Chondrocyte (in vitro differentiated cells): Measurements from ENCODE around the gene PYDC1. TPM values are rescaled to one million over a fixed set of nuclear protein-coding genes. Genes with fewer than 3 reads are reported as not detected.

Experiments used
- DNase-seq: peaks from one replicate; pipeline ENCODE4 v3.0.0; 2021; ENCODE audit warnings: mixed read lengths, low spot score
- H3K27ac Mint-ChIP-seq: one replicate; pipeline ENCODE4 v1.8.0; 2021; ENCODE audit warnings: mild to moderate bottlenecking, moderate library complexity, mixed read lengths; ENCODE audit not compliant: unreplicated experiment
- H3K27me3 Mint-ChIP-seq: 2 replicates; pipeline ENCODE4 v1.8.0; 2021; ENCODE audit warnings: low read depth, mixed read lengths
- H3K36me3 Mint-ChIP-seq: 2 replicates; pipeline ENCODE4 v1.8.0; 2021; ENCODE audit warnings: low read depth, mixed read lengths
- H3K4me1 Mint-ChIP-seq: 2 replicates; pipeline ENCODE4 v1.8.0; 2021; ENCODE audit warnings: low read depth, mild to moderate bottlenecking, mixed read lengths
- H3K4me3 Mint-ChIP-seq: one replicate; pipeline ENCODE4 v1.8.0; 2021; ENCODE audit warnings: mild to moderate bottlenecking, moderate library complexity, mixed read lengths; ENCODE audit not compliant: unreplicated experiment
- H3K9me3 Mint-ChIP-seq: 2 replicates; pipeline ENCODE4 v1.8.0; 2021; ENCODE audit warnings: low read depth, mixed read lengths
- total RNA-seq: library from RNA; stranded (reverse); gene quantifications from 3 replicates; pipeline ENCODE4 v1.2.1, GENCODE V29; 2021
- TF ChIP-seq, protein P1 (sequence below): fragments of 200-600 bp; sonication (generic); IDR thresholded peaks from 2 replicates; pipeline ENCODE4 v1.5.0; 2021; ENCODE audit warnings: antibody characterized with exemption, mild to moderate bottlenecking, moderate library complexity

Gene PYDC1
- total RNA-seq, 1 donor from 2014 or later, result not detected

DNA sequence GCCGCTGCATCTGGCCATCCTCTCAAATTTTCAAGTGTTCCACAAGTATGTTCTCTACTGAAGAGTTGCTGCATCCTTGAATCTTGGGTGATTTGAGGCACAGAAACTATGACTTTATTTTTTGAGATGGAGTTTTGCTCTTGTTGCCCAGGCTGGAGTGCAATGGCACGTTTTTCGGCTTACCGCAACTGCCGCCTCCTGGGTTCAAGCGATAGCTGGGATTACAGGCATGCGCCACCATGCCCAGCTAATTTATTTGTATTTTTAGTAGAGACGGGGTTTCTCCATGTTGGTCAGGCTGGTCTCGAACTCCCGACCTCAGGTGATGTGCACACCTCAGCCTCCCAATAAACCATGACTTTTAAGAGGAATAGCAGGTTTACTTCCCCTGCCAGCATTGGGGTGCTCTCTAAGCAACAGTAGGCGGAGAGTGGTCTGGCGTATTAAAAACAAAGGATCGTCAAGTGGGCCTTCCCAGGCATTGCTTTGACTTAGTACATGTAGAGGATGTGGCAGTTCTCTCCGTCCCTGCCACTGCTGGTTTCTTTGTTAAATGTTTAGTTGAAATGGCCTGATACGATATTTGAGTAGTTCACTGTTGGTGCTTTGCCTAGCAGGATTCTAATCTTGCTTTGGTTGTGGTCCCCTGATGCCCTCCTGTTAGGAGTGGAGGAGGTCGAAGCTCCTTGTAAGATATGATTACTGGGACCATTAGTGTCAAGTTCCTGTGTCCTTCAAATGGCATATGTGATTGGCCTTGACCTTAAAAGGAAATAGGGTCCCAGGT lies 23.9 kb downstream of the PYDC1 start:
- Mint-ChIP-seq H3K27ac (no peak overlapping the region), H3K4me1 (peaks cover 4% of the 10 kb centered on the region), H3K27me3 (no peaks in the 10 kb centered on the region), H3K4me3 (no peak overlapping the region), H3K9me3 (no peaks in the 10 kb centered on the region), H3K36me3 (peaks cover 64% of the 10 kb centered on the region)
- DNase-seq, result no peak
- TF ChIP-seq, protein P1, sequence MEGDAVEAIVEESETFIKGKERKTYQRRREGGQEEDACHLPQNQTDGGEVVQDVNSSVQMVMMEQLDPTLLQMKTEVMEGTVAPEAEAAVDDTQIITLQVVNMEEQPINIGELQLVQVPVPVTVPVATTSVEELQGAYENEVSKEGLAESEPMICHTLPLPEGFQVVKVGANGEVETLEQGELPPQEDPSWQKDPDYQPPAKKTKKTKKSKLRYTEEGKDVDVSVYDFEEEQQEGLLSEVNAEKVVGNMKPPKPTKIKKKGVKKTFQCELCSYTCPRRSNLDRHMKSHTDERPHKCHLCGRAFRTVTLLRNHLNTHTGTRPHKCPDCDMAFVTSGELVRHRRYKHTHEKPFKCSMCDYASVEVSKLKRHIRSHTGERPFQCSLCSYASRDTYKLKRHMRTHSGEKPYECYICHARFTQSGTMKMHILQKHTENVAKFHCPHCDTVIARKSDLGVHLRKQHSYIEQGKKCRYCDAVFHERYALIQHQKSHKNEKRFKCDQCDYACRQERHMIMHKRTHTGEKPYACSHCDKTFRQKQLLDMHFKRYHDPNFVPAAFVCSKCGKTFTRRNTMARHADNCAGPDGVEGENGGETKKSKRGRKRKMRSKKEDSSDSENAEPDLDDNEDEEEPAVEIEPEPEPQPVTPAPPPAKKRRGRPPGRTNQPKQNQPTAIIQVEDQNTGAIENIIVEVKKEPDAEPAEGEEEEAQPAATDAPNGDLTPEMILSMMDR, result no peak

DNA sequence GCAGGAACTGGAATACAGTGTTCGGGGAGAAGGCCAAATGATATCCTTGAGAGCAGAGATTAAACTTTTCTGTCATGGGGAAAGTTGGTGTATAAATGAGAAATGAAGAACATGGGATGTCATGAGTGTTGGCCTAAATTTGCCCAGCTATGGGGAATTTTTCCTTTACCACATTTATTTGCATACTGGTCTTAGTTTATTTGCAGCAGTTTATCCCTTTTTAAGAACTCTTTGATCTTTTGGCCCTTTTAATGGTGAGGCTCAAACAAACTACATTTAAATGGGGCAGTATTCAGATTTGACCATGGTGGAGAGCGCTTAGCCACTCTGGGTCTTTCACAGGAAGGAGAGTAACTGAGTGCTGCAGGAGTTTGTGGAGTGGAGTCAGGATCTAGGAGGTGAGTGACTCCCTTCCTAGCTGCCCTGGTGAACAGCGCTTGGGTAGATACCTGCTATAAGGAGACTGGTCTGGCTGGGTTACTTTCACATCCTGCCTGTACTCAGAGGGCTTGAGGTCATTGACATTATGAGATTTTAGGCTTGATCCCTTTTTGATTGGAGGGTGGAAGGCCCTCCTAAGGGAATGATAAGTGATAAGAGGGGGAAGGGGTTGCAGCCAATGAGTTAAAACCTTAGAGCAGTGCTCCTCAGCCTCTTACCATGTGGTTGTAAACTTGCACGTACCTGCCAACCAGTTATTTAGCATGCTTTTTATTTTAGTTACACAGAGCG lies 25.1 kb downstream of the PYDC1 start:
- H3K9me3 Mint-ChIP-seq, result no peaks in the 10 kb centered on the region
- TF ChIP-seq, protein P1, result no peak
- H3K27me3 Mint-ChIP-seq, result no peaks in the 10 kb centered on the region
- peaks cover 4% of the 10 kb centered on the region for H3K4me1 Mint-ChIP-seq
- no peak overlapping the region for H3K4me3 Mint-ChIP-seq
- no peak overlapping the region for H3K27ac Mint-ChIP-seq
- peaks cover 75% of the 10 kb centered on the region for H3K36me3 Mint-ChIP-seq
- DNase-seq, result no peak

DNA sequence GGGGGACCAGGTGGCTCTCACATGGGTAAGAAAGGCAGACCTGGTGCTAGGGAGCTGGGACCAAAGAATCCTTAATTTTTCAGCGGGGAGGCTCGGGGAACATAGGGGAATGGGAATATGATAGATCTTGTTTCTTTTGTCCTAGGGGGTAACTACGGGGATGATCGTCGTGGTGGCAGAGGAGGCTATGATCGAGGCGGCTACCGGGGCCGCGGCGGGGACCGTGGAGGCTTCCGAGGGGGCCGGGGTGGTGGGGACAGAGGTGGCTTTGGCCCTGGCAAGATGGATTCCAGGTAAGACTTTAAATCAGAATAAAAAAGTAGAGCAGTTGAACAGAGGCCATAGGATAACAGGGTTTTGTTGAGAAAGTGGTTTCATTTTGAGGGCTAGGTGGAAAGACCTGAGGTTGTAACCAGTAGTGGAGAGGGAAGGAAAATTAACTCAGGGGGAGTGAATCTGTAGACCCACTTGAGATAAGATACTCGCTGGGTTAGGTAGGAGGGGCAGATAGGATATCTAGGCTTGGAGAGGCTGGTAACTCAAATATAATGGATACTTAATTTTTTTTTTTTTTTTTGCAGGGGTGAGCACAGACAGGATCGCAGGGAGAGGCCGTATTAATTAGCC lies 26.0 kb downstream of the PYDC1 start:
- Mint-ChIP-seq H3K27me3 (no peaks in the 10 kb centered on the region), H3K36me3 (peaks cover 80% of the 10 kb centered on the region), H3K27ac (no peak overlapping the region), H3K4me1 (peaks cover 9% of the 10 kb centered on the region), H3K4me3 (no peak overlapping the region), H3K9me3 (no peaks in the 10 kb centered on the region)
- TF ChIP-seq, protein P1, result no peak
- no peak for DNase-seq

DNA sequence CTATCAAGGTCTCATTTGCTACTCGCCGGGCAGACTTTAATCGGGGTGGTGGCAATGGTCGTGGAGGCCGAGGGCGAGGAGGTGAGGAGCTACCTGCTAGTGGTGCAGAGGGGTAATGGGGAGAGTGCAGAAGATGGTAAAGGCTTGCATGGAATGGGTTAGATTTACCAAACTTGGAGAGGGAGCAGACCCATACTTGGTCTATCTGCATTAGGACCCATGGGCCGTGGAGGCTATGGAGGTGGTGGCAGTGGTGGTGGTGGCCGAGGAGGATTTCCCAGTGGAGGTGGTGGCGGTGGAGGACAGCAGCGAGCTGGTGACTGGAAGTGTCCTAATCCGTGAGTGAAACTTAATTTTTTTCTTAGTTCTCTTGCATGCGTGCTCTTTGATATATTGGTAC lies 26.9 kb downstream of the PYDC1 start:
- TF ChIP-seq, protein P1, result no peak
- Mint-ChIP-seq H3K36me3 (peaks cover 85% of the 10 kb centered on the region), H3K27me3 (no peaks in the 10 kb centered on the region), H3K4me3 (no peak overlapping the region), H3K9me3 (no peaks in the 10 kb centered on the region), H3K27ac (peak overlapping the region; percentile 27), H3K4me1 (peaks cover 15% of the 10 kb centered on the region)
- DNase-seq, result no peak

DNA sequence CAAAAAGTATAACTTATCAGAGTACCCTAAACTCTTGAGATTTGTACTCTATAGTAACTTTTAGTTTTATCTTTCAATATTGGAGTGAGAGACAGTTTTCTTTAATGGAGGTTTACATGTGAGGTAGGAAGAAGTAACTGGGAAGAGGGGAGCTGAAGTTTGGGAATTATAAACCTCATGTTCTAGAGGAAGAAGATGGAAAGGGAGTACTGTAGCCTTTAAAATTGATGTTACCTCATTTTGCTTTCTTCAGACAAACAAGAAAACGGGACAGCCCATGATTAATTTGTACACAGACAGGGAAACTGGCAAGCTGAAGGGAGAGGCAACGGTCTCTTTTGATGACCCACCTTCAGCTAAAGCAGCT lies 27.5 kb downstream of the PYDC1 start:
- peak overlapping the region; percentile 55 for H3K27ac Mint-ChIP-seq

More for the DNA sequence above, 27.5 kb downstream of the PYDC1 start:
- Mint-ChIP-seq H3K9me3 (no peaks in the 10 kb centered on the region), H3K4me3 (no peak overlapping the region), H3K4me1 (peaks cover 18% of the 10 kb centered on the region), H3K36me3 (peaks cover 85% of the 10 kb centered on the region), H3K27me3 (no peaks in the 10 kb centered on the region)
- no peak for DNase-seq
- TF ChIP-seq, protein P1, result no peak
